ENCODE results near the gene POMT2. TPM values are rescaled to one million over a fixed set of nuclear protein-coding genes. Genes with fewer than 3 reads are reported as not detected.

Gene POMT2
- total and polyA plus RNA-seq, 2 donors (not counting 3 experiments of a cell fraction or from before 2014, with no cell fraction given): 19.5 to 48.2 TPM

DNA sequence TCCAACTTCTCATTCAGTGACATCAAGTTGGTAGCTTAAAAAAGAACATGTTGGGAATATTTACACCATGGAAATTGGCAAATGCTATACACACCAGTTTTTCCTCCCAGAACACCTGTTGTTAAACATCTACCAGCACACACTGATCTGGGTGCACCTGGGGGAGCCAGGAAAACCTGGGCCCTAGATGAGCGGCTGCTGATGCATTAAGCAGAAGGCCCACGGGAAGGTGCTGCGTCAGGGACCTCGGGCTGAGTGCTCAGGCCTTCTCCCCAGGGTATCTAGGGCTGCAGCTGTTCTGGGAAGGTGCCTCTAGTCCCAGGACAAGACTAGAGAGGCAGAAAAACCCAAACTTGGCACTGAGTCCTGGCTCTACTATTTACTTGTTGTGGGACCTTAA lies 46.9 kb downstream of the POMT2 start:
- TF ChIP-seq MAX (IDR thresholded peaks at IDR 0.05; ENCODE audit: insufficient read depth, insufficient read length) (no peak), POLR2A (IDR thresholded peaks at IDR 0.05; ENCODE audit: low read depth, low read length) (no peak), JUN (IDR thresholded peaks at IDR 0.05; ENCODE audit: borderline replicate concordance, insufficient read depth, insufficient read length, low read depth) (no peak), CTCF (IDR thresholded peaks at IDR 0.05; ENCODE audit: extremely low read depth in 1 of 2, insufficient read depth in 1 of 2, low read depth in 1 of 2, low read length in 2 of 2) (no peak), EZH2 (IDR thresholded peaks at IDR 0.05; ENCODE audit: borderline replicate concordance, low read depth, low read length, severe bottlenecking) (no peak), GATA2 (IDR thresholded peaks at IDR 0.05; ENCODE audit: insufficient read depth, insufficient read length, low read depth, low read length) (no peak), MYC (IDR thresholded peaks at IDR 0.05; ENCODE audit: low read depth, low read length) (no peak), POLR2AphosphoS5 (IDR thresholded peaks at IDR 0.05; ENCODE audit: insufficient read depth, low read depth, low read length) (no peak), FOS (IDR thresholded peaks at IDR 0.05; ENCODE audit: borderline replicate concordance, insufficient read depth, low read length) (no peak)
- intact Hi-C loops (cut with micrococcal nuclease): no loop called here
- POLR2A ChIA-PET: no interaction called here

More for the DNA sequence above, 46.9 kb downstream of the POMT2 start:
- peaks cover 22 to 23% of the 10 kb centered on the region in 2 experiments for H3K27me3 ChIP-seq (ENCODE audit: control insufficient read depth in 2 of 2, insufficient read depth in 2 of 2, low read length in 2 of 2)
- no peak overlapping the region for H2AFZ ChIP-seq (ENCODE audit: low read depth, low read length)
- no peaks in the 10 kb centered on the region for H3K4me1 ChIP-seq (ENCODE audit: control insufficient read depth, extremely low read depth, insufficient read depth, low read length)
- FAIRE-seq: no peak
- CTCF ChIA-PET: interaction anchor here (1.3 to 1.5 kb wide), 2 partner anchors 42 to 133 kb away, joined by 3 to 4 read pairs; no protein-coding TSS in a partner anchor
- H3K27ac ChIP-seq (ENCODE audit: insufficient read depth, low read depth, low read length): no peak overlapping the region
- no peak for DNase-seq (ENCODE audit: low read depth, low spot score)
- no peaks in the 10 kb centered on the region for H3K9me3 ChIP-seq (replicated peaks; ENCODE audit: control insufficient read depth, insufficient read depth, low read length)
- H3K4me2 ChIP-seq (ENCODE audit: insufficient read depth, low read length): no peak overlapping the region
- H3K4me3 ChIP-seq (replicated peaks in 1 of 3; ENCODE audit: insufficient read depth in 1 of 3, low read depth in 1 of 3, low read length in 3 of 3): no peak overlapping the region
- peaks cover 0 to 4% of the 10 kb centered on the region in 2 experiments for H3K36me3 ChIP-seq (ENCODE audit: control insufficient read depth in 2 of 2, extremely low read depth in 1 of 2, insufficient read depth in 2 of 2, low read length in 2 of 2)
- no peaks in the 10 kb centered on the region for H4K20me1 ChIP-seq (replicated peaks; ENCODE audit: control insufficient read depth, extremely low read depth, insufficient read depth, low read length)
- dilution Hi-C loops (cut with MboI; ENCODE audit: extremely low pct_ligation_motif_present, low sequenced_read_pairs): no loop called here
- no peaks in the 10 kb centered on the region for H3K79me2 ChIP-seq (ENCODE audit: control insufficient read depth, insufficient read depth, low read length)
- H3K9me1 ChIP-seq (replicated peaks; ENCODE audit: control insufficient read depth, extremely low read depth, insufficient read depth, low read length): no peaks in the 10 kb centered on the region
- BruUV-seq (replicated peaks): no TSS peak
- no peak overlapping the region for H3K9ac ChIP-seq (replicated peaks; ENCODE audit: extremely low read depth, insufficient read depth, low read length)
